Sigmoid colon (tissue), 7 donors: Measurements from ENCODE around the gene RHOB. TPM values are rescaled to one million over a fixed set of nuclear protein-coding genes. Genes with fewer than 3 reads are reported as not detected.

Experiments
- DNase-seq: peaks from one replicate; pipeline ENCODE4 v3.0.0-alpha.2; 2019
- H3K27ac ChIP-seq, 4 donors: fragments of 200-600 bp; sonication (generic); one replicate each; pipeline ENCODE4 v1.5.1; 2016 to 2019; ENCODE audit warnings: mild to moderate bottlenecking in 1 of 4
- H3K27me3 ChIP-seq, 3 donors: fragments of 200-600 bp; sonication (generic); one replicate each; pipeline ENCODE4 v1.5.1; 2019; ENCODE audit warnings: mild to moderate bottlenecking in 1 of 3
- H3K36me3 ChIP-seq, 4 donors: fragments of 200-600 bp; sonication (generic); one replicate each; pipeline ENCODE4 v1.5.1; 2016 to 2019
- H3K4me1 ChIP-seq, 4 donors: fragments of 200-600 bp; sonication (generic); one replicate each; pipeline ENCODE4 v1.5.1; 2017 to 2019
- H3K4me3 ChIP-seq, 4 donors: fragments of 200-600 bp; sonication (generic); one replicate each; pipeline ENCODE4 v1.5.1; 2017 to 2019; ENCODE audit warnings: mild to moderate bottlenecking in 2 of 4, moderate library complexity in 1 of 4
- H3K9me3 ChIP-seq, 4 donors: fragments of 200-600 bp in 3 of 4; sonication (generic) in 3 of 4; one replicate each; pipeline versions ENCODE4 v1.5.1 to v1.6.1; 2013 to 2019
- CTCF ChIP-seq, 4 experiments: fragments of 450-650 bp in 3 of 4; fragments of 200-600 bp in 1 of 4; IDR thresholded peaks; one replicate each; pipeline ENCODE4 v1.5.1; 2016 to 2019; ENCODE audit warnings: antibody characterized with exemption in 4 of 4, mild to moderate bottlenecking in 3 of 4, moderate library complexity in 2 of 4
- EP300 ChIP-seq, 4 donors: sonication (generic); formaldehyde crosslinking; IDR thresholded peaks; one replicate each; pipeline ENCODE4 v1.6.1; 2017; ENCODE audit warnings: antibody characterized with exemption in 4 of 4
- POLR2A ChIP-seq, 2 donors: fragments of 450-650 bp; IDR thresholded peaks; one replicate each; pipeline ENCODE4 v1.6.1; 2016; ENCODE audit warnings: antibody characterized with exemption in 2 of 2, mild to moderate bottlenecking in 2 of 2, moderate library complexity in 2 of 2
- POLR2AphosphoS5 ChIP-seq, 4 donors: sonication (generic); formaldehyde crosslinking; IDR thresholded peaks; one replicate each; pipeline ENCODE4 v1.6.1; 2017; ENCODE audit warnings: antibody characterized with exemption in 4 of 4
- WGBS, 2 donors: extraction: QIAGEN DNeasy Blood & Tissue Kit; methylation state at CpG; one replicate each; pipeline ENCODE4 v1.1.7; 2013; 5-methylcytosine and 5-hydroxymethylcytosine counted together
- intact Hi-C: fragments of 100-400 bp; cut with DNase I; formaldehyde crosslinking; loops from one replicate; pipeline ENCODE4 v1.15.1; 2023
- polyA plus RNA-seq, 3 donors: library from polyadenylated mRNA; stranded (reverse); fragments of 200-250 nt; gene quantifications; one replicate each; pipeline ENCODE4 v1.2.3, GENCODE V29; 2013
- total RNA-seq, 4 donors: library from RNA; depleted of rRNA; stranded (reverse); fragments of >200 nt; gene quantifications; one replicate each; pipeline ENCODE4 v1.1.0, GENCODE V29; 2016
- donor health status: healthy with polysubstance abuse.
- donor health status: Bipolar disorder and iron deficiency.
- donor health status: healthy.

The RHOB gene
- total and polyA plus RNA-seq, 7 donors: 60.6 to 1,323 (median 753) TPM

GRCh38 chr2:20419752-20420151 is 27.1 kb upstream of the RHOB start:
- DNase-seq: no peak
- peak overlapping the region; percentile 70 to 90 (median 78) for H3K27ac ChIP-seq
- WGBS, 2 donors: 88 to 89% methylated on average over 9 of the region's 9 CpGs
- H3K36me3 ChIP-seq: no peaks in the 10 kb centered on the region
- no peaks in the 10 kb centered on the region for H3K9me3 ChIP-seq
- H3K27me3 ChIP-seq: no peaks in the 10 kb centered on the region
- intact Hi-C loops: loop anchor here (5.0 kb wide), 1 partner anchor 42 kb away; no protein-coding TSS in a partner anchor
- peaks cover 0 to 64% (median 54%) of the 10 kb centered on the region in 4 donors for H3K4me1 ChIP-seq
- H3K4me3 ChIP-seq: no peak overlapping the region
- no peak for TF ChIP-seq POLR2A (IDR thresholded peaks at IDR 0.05)
- TF ChIP-seq POLR2AphosphoS5 (IDR thresholded peaks at IDR 0.05): no peak
- no peak for TF ChIP-seq CTCF (IDR thresholded peaks at IDR 0.05)
- no peak for TF ChIP-seq EP300 (IDR thresholded peaks at IDR 0.05)

GRCh38 chr2:20421336-20421987 is 25.4 kb upstream of the RHOB start:
- Histone ChIP-seq H3K27me3 (no peaks in the 10 kb centered on the region), H3K4me1 (peaks cover 0 to 77% (median 67%) of the 10 kb centered on the region in 4 donors), H3K4me3 (no peak overlapping the region), H3K36me3 (no peaks in the 10 kb centered on the region), H3K27ac (peak overlapping the region; percentile 75 to 90 (median 76)), H3K9me3 (no peaks in the 10 kb centered on the region)
- DNase-seq: no peak
- intact Hi-C loops: loop anchor here (5.0 kb wide), 1 partner anchor 44 kb away; no protein-coding TSS in a partner anchor
- 82 to 85% methylated on average over 14 of the region's 14 CpGs for WGBS, 2 donors
- TF ChIP-seq POLR2A (IDR thresholded peaks at IDR 0.05): no peak
- no peak for TF ChIP-seq POLR2AphosphoS5 (IDR thresholded peaks at IDR 0.05)
- TF ChIP-seq EP300 (IDR thresholded peaks at IDR 0.05): no peak
- TF ChIP-seq CTCF (IDR thresholded peaks at IDR 0.05): no peak

GRCh38 chr2:20421988-20422370 is 24.9 kb upstream of the RHOB start:
- TF ChIP-seq EP300 (IDR thresholded peaks at IDR 0.05) (peak in 3 of 4 donors; percentile 44 to 54 (median 46)), CTCF (IDR thresholded peaks at IDR 0.05) (no peak), POLR2A (IDR thresholded peaks at IDR 0.05) (no peak), POLR2AphosphoS5 (IDR thresholded peaks at IDR 0.05) (peak; percentile 72 to 80 (median 77))
- 65 to 69% methylated on average over 7 of the region's 7 CpGs for WGBS, 2 donors
- no peak overlapping the region for H3K4me3 ChIP-seq
- peak; percentile 97 for DNase-seq
- H3K27me3 ChIP-seq: no peaks in the 10 kb centered on the region
- no peaks in the 10 kb centered on the region for H3K36me3 ChIP-seq
- H3K4me1 ChIP-seq: peaks cover 0 to 77% (median 67%) of the 10 kb centered on the region in 4 donors
- no peaks in the 10 kb centered on the region for H3K9me3 ChIP-seq
- intact Hi-C loops: loop anchor here (5.0 kb wide), 1 partner anchor 45 kb away; no protein-coding TSS in a partner anchor
- H3K27ac ChIP-seq: peak overlapping the region; percentile 75 to 90 (median 76)

- peak; percentile 83 for DNase-seq
- intact Hi-C loops: loop anchor here (5.0 kb wide), 1 partner anchor 45 kb away; no protein-coding TSS in a partner anchor
- Histone ChIP-seq H3K36me3 (no peaks in the 10 kb centered on the region), H3K4me1 (peaks cover 0 to 77% (median 67%) of the 10 kb centered on the region in 4 donors), H3K4me3 (no peak overlapping the region), H3K27ac (peak overlapping the region; percentile 75 to 90 (median 76)), H3K27me3 (no peaks in the 10 kb centered on the region), H3K9me3 (no peaks in the 10 kb centered on the region)
- TF ChIP-seq POLR2A (IDR thresholded peaks at IDR 0.05): no peak
- peak in 1 of 4 donors; percentile 19 for TF ChIP-seq POLR2AphosphoS5 (IDR thresholded peaks at IDR 0.05)
- WGBS, 2 donors: 81 to 85% methylated on average over 11 of the region's 11 CpGs
Measured at GRCh38 chr2:20422402-20423271, 24.2 kb upstream of the RHOB start.

- intact Hi-C loops: loop anchor here (5.0 kb wide), 1 partner anchor 46 kb away; no protein-coding TSS in a partner anchor
- H3K9me3 ChIP-seq: no peaks in the 10 kb centered on the region
- H3K36me3 ChIP-seq: no peaks in the 10 kb centered on the region
- TF ChIP-seq EP300 (IDR thresholded peaks at IDR 0.05) (no peak), POLR2A (IDR thresholded peaks at IDR 0.05) (no peak), CTCF (IDR thresholded peaks at IDR 0.05) (no peak), POLR2AphosphoS5 (IDR thresholded peaks at IDR 0.05) (no peak)
- H3K4me3 ChIP-seq: no peak overlapping the region
- WGBS, 2 donors: 86 to 90% methylated on average over 6 of the region's 6 CpGs
- peak overlapping the region; percentile 75 to 90 (median 76) for H3K27ac ChIP-seq
- no peaks in the 10 kb centered on the region for H3K27me3 ChIP-seq
- no peak for DNase-seq
- H3K4me1 ChIP-seq: peaks cover 0 to 71% (median 63%) of the 10 kb centered on the region in 4 donors
Measured at GRCh38 chr2:20423359-20423758, 23.5 kb upstream of the RHOB start.
